ENCODE measurements around the gene FEN1.

The FEN1 gene

GRCh38 chr11:61846362-61847020 is 53.8 kb downstream of the FEN1 start:
- no peak for DNase-seq
